Measurements from ENCODE around the gene ICOS.

The ICOS gene

DNA sequence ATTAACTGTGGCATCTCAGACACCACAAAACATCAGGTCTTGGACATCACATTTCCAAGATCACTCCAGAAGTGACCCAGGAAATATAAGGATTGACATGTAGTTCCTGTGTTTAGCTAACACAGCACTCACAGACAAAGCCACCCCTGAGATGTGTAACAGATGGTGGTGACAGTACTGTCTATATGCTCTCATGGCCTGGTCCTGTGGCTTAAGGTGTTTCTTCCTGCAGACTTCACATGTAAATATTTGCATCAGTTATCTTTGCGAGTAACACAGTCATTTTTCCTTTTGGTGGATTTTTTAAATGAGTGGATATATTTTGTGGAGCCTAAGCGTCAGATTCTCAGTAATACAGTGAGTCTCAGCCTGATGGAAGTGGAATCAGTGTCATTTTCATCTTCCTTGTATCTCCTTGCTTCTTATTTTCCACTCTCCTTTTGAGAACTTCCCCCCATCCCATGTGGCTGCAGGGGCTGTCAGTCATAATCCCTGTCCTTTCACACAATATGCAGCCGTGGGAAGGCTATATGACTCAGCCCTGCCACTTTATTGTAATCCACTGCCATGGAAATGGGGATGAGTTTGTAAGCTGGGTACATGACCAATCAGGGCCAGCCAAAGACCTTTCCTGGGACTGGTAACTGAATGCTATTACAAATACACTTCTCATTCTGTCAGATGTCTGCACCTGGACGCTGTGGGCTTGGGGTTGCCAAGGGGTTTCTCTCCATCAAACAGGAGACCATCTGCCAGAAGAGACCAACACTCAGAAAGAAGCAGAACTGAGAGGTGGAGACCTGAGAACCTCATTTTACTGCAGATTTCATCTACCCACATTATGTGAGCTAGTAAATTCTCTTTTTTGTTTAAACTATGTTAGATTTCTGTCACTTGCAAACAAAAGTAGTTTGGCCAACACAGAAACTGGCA is 74.3 kb downstream of the ICOS start:
- no peak for DNase-seq (ENCODE audit: low spot score)

Data from HuH-7 (cell line).